GM10847 (cell line): ENCODE results near the gene ZGPAT.

ENCODE experiments used
- POLR2A ChIP-seq: IDR thresholded peaks from 2 replicates; pipeline ENCODE4 v1.6.1; 2011; ENCODE audit not compliant: insufficient read length; ENCODE audit errors: extremely low read depth

Gene ZGPAT

GRCh38 chr20:63733117-63733516 lies 25.3 kb downstream of the ZGPAT start:
- TF ChIP-seq POLR2A: no peak

DNA sequence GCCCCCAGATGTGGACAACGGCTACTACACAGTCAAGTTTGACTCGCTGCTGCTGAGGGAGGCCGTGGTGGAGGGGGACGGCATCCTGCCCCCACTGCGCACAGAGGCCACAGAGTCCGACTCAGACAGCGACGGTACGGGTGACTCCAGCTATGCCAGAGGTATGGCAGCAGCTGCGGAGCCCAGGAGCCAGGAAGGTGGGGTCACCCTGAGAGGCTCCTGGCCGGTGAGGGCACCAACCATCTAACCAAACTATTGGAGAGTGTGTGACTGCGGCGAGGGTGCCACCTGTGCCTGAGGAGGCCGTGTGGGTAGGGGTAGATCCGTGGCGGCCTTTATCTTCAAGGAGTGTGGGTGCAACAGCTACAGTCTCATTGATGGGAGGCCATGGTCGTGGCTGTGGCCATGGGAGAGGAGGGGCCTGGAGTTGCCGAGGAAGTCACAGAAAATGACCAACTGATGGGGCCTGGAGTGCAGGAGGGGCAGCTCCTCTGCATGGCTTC lies 25.8 kb downstream of the ZGPAT start:
- TF ChIP-seq POLR2A: no peak

DNA sequence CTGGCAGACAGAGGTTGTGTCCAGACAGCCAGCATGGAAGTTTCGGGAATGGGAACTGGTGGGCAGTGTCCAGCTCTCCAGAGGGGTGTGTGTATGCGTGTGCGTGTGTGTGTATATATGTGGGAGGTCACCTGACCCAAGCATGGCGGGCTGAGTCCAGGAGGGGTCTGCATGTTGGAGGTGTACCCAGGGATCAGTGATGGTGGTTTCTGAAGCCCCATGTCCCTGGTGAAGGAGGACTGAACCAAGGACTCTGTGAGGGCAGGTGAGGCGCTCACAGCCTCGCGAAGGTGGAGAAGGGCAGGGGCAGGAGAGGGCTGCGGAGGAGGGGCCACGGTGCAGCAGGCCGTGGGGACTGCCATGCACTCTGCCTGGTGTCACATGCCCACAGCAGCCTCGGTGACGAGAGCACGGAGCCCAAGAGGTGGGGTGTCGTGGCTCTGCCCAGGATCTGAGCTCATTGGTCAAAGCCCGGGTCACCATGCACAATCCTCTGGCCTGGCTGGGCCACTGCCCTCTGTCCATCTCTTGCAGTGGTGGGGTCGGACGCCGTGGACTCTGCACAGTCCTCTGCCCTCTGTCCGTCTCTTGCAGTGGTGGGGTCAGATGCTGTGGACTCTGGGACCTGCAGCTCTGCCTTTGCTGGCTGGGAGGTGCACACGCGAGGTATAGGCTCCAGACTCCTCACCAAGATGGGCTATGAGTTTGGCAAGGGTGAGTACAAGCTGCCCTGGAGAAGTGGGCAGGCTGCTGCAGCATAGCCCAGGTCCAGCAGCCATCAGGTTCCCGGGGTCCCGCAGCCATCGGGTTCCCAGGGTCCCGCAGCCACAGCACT lies 26.5 kb downstream of the ZGPAT start:
- TF ChIP-seq POLR2A: no peak

DNA sequence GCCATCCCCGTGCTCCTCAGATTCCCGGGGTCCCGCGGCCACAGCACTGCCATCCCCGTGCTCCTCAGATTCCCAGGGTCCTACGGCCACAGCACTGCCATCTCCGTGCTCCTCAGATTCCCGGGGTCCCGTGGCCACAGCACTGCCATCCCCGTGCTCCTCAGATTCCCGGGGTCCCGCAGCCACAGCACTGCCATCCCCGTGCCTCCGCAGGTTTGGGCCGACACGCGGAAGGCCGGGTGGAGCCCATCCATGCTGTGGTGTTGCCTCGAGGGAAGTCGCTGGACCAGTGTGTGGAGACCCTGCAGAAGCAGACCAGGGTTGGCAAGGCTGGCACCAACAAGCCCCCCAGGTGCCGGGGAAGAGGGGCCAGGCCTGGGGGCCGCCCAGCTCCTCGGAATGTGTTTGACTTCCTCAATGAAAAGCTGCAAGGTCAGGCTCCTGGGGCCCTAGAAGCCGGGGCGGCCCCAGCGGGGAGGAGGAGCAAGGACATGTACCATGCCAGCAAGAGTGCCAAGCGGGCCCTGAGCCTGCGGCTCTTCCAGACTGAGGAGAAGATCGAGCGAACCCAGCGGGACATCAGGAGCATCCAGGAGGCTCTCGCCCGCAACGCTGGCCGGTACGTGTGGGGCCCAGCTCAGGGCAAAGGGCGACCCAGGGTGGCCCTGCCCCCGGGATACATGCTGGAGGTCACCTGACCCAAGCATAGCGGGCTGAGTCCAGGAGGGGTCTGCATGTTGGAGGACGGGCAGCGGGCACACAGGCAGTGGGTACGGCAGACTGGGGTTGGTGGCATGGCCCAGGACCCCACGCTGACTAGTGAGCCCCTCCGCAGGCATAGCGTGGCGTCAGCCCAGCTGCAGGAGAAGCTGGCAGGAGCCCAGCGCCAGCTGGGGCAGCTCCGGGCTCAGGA lies 27.4 kb downstream of the ZGPAT start:
- no peak for TF ChIP-seq POLR2A

DNA sequence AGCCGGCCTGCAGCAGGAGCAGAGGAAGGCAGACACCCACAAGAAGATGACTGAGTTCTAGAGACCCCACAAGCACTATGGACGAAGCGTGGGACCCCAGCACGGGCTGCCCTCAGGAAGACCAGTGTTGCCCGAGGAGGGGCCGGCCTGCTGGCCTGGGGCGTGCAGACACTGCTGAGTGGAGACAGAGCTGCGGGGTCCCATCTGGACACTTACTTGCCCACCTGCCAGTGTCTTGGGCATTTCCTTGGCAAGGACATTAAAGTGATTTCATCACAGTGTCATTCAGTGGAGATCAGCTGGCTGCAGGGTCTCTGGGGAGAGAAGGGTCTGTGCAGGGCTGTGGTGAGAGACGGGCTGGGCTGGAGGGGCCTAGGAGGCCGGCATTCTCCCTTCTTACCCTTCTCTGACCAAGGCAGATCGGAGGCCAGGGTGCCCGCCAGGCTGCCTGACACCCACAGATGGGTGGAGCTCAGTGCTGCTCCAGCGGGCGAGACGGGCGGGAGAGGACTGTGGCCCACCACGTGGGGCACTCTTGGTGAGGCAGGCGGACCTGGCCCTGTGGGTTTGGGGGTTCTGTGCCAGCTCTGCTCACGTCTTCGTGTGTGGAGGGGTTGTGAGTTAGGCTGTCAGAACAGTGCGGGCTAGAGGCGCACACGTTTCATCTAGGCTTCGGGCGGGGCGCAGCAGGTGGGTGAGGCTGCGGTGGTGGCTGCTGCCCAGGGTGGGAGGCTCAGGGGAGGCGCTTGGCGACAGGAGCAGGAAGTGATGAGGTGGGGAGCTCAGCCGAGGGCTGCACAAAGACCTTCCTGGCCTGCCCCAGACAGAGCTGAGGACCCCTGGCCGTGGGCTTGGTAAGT lies 28.2 kb downstream of the ZGPAT start, which contains the start of gene LIME1:
Gene LIME1 (plus strand): TSS at position 806 of the 860 bp plus-strand sequence. CDS start 886 bp downstream, outside the sequence.
- TF ChIP-seq POLR2A: peak; percentile 13

- no peak for TF ChIP-seq POLR2A
Observed at GRCh38 chr20:63736893-63737694, 29.3 kb downstream of the ZGPAT start.

- no peak for TF ChIP-seq POLR2A
Observed at GRCh38 chr20:63737695-63737944, 29.8 kb downstream of the ZGPAT start.

DNA sequence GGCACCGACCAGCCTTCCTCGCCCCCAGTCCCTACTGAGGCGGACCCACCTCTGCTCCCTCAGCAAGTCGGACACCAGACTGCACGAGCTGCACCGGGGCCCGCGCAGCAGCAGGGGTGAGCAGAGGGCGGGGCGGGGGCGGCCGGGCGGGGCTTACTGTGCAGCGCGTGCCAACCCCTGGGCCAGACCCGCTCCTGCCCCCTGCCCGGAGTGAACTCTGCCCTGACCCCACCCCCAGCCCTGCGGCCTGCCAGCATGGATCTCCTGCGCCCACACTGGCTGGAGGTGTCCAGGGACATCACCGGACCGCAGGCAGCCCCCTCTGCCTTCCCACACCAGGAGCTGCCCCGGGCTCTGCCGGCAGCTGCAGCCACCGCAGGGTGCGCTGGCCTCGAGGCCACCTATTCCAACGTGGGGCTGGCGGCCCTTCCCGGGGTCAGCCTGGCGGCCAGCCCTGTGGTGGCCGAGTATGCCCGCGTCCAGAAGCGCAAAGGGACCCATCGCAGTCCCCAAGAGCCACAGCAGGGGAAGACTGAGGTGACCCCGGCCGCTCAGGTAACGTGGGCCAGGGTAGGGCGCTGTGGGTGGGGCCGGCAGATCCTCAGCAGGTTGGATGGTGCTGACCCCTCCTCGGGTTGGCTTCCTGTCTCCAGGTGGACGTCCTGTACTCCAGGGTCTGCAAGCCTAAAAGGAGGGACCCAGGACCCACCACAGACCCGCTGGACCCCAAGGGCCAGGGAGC lies 30.3 kb downstream of the ZGPAT start:
- peak; percentile 18 for TF ChIP-seq POLR2A

- no peak for TF ChIP-seq POLR2A
Observed at GRCh38 chr20:63738687-63739129, 30.9 kb downstream of the ZGPAT start.

DNA sequence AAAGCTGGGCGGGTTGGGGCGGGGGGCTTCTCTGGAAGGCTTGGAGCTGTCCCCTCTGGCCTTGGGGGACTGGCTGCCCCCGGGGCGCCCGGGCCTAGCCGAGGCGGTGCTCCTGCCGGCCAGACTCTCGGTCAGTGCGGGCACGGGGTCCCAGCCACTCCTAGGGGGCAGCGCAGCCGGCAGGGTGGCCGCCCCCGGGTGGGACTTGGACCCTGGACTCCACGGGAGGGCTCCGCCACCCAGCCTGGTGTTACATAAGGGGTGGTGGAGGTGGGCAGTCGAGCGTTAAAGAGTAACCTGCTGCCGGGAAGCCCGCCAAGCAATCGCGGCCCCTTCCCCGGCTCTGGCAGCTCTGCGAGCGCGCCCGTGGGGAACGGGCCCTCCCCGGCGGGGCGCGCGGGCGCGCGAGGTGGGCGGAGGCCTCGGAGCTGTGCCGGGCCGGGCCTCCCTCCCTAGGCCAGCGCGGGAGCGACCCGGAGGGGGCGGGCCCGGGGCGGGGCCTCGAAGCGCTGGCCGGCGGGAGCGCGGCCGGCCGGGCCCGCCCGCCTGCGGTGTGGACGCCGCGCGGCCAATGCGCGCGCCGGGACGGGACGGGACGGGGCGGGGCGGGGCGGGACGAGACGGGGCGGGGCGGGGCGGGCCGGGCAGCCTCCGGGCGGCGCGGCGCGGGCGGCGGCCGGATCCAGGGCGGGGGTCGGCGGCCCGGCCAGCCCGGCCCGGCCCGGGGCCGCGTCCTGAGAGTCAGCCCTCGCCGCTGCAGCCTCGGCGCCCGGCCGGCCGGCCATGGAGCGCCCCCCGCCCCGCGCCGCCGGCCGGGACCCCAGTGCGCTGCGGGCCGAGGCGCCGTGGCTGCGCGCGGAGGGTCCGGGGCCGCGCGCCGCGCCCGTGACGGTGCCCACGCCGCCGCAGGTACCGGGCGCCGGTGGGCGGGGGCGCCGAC lies 31.6 kb downstream of the ZGPAT start, which contains the start of gene SLC2A4RG:
Gene SLC2A4RG (plus strand): TSS at position 647 of the 940 bp plus-strand sequence. CDS start 137 bp downstream, at position 784.
- TF ChIP-seq POLR2A: peak; percentile 6

GRCh38 chr20:63740070-63740626 lies 32.3 kb downstream of the ZGPAT start:
- peak; percentile 6 for TF ChIP-seq POLR2A
